Midbrain (tissue), 1 donor: ENCODE data around the gene SPNS1.
"Not testable (repeated sequence)": the region's sequence is repeated elsewhere in the genome, so short reads cannot be mapped to it uniquely, and the experiment has no call there.

Source experiments
- DNase-seq: peaks from one replicate; lab custom pipeline; 2025; lab: John Stamatoyannopoulos, UW

Gene SPNS1

DNA sequence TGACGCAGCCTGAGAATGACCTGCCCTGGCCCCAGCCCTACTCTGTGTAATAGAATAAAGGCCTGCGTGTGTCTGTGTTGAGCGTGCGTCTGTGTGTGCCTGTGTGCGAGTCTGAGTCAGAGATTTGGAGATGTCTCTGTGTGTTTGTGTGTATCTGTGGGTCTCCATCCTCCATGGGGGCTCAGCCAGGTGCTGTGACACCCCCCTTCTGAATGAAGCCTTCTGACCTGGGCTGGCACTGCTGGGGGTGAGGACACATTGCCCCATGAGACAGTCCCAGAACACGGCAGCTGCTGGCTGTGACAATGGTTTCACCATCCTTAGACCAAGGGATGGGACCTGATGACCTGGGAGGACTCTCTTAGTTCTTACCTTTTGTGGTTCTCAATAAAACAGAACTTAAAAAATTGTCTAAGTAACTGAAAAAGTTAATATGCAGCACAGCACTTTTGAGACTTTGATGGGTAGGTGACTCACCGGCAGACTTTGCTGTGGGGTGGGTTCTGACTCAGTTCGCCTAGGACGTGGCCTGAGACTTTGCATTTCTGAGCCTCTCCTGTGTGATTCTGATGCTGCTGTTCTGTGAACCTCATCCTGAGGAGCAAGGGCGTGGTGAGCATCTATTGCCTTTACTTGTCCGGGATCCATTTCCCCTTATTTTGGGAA is 15.9 kb downstream of the SPNS1 start:
- no peak for DNase-seq

DNA sequence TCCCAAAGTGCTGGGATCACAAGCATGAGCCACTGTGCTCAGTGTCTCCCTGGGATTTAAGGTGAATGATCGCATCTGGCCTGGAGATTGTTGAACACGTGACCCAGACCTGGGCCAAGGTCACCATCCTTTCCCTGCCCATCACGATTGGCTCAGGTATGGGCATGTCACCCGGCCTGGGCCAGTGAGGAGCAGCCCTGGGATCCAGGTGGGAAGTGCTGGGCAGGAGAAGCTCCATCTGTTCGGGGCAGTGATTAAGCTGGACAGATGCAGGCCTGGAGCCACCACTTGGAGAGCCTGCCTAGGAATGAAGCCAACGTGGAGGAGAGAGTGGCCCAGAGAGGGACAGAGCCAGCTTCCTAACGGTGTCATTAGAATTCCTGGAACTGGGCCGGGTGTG is 17.1 kb downstream of the SPNS1 start:
- no peak for DNase-seq

DNA sequence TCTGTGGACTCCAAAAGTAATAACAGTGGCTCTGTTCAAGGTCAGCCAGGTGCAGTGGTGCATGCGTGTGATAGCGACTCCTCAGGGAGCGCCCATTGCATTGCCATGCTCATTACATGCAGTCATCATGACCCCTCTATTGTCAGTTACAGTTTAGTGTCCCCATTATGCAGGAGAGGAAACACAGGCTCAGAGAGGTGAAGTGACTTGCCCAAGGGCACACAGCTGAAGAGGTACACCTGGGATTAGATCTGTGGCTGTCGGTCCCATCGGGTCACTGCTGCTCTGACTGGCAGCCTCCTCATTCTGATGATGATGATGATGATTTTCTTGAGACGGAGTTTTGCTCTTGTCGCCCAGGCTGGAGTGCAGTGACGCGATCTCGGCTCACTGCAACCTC is 17.9 kb downstream of the SPNS1 start:
- DNase-seq: no peak

DNA sequence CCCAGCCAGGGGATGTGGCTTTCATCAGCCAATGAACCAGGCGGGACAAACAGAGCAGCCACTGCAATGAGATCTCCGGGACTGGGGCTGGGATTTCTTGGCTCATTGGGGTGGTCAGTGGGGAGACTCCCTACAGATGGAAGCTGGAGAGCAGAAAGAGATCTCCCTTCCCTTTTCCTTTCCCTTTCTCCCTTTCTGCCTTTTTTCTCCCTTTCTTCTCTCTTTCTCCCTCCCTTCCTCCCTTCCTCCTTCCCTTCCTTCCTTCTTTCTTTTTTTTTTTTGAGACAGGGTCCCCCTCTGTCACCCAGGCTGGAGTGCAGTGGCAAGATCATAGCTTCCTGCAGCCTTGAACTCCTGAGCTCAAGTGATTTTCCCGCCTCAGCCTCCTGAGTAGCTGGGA is 24.3 kb downstream of the SPNS1 start:
- DNase-seq: no peak

DNA sequence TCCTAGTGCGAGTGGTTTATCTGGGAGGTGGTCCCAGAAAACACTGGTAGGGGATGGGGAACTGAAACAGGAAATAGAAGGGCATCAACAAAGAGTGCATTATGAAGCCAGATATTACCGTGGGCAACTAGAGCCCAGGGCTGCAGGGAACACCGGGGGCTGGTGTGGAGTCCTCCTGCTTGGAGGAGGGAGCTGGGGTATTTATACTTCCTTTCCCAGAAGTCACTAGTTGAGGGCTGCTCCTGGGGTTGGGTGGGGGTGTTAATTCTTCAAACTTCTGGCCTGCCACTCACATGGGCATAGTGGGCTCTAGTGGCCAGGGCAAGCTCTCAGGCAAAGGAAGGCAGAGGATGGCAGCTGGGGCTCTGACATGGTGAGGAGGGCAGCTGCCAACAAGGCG is 25.0 kb downstream of the SPNS1 start:
- DNase-seq: no peak

DNA sequence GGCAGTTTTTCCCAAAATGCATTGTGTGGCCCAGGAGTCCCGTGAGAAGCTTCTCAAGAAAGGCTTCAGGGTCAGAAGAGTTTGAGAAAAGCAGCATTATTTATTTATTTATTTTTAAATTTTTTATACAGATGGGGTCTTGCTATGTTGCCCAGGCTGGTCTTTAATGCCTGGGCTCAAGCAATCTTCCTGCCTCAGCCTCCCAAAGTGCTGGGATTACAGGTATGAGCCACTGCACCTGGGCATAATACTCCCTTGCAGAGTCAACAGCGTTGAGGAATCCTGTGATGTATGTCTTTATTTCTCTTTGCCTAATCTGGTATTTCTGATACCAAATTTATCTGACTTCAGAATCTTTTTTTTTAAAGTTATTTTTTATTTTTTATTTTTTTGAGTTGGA is 25.4 kb downstream of the SPNS1 start:
- no peak for DNase-seq

DNA sequence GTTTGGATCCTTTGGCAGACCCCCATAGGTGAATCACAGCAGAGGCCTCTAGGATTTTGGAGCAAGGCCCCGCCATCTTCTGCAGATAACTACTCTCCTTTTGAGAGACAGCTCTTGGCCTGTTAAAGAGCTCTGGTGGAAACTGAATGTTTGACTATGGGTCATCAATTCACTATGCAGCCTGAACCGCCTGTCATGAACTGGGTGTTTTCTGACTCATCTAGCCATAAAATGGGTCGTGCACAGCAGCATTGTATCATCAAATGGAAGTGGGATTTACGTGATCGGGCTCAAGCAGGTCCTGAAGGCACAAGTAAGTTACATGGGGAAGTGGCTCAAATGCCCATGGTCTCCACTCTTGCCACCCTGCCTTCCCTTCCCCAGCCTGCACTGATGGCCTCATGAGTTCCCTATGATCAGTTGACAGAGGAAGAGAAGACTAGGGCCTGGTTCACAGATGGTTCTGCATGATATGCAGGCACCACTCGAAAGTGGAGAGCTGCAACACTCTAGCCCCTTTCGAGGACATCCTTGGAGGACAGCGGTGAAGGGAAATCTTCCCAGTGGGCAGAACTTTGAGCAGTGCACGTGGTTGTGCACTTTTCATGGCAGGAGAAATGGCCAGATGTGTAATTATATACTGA is 30.0 kb downstream of the SPNS1 start:
- not testable (repeated sequence) for DNase-seq

DNA sequence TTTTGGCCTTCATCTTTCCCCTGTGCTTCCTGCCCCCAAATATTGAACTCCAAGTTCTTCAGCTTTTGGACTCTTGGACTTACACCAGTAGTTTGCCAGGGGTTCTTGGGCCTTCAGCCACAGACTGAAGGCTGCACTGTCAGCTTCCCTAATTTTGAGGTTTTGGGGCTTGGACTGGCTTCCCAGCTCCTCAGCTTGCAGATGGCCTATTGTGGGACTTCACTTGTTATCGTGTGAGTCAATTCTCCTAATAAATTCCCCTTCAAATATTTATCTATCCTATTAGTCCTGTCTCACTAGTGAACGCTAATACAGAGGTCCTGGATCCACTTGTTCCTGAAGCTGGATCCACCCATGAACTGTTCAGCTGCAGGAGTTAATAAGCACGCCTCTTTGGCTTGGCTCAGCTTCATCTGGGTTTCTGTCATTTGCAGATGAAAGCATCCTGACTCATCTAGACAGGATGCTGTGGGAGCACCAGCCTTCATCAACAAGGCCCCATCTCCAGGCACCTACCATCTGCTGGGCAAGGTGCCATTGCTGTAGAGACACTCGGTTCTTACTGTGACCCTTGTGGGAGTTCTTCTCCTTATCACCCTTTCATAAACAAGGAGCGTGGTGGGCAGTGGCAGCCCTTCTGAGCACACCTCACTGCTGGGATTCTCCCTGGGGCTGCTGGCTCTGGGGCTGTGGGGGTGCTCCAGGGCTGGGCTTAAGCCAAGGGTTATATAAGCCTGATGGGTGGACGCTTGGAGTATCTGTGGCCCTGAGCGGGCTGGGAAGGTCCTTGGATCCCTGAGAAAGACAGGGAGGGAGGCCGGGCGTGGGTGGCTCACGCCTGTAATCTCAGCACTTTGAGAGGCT is 33.4 kb downstream of the SPNS1 start:
- DNase-seq: no peak

DNA sequence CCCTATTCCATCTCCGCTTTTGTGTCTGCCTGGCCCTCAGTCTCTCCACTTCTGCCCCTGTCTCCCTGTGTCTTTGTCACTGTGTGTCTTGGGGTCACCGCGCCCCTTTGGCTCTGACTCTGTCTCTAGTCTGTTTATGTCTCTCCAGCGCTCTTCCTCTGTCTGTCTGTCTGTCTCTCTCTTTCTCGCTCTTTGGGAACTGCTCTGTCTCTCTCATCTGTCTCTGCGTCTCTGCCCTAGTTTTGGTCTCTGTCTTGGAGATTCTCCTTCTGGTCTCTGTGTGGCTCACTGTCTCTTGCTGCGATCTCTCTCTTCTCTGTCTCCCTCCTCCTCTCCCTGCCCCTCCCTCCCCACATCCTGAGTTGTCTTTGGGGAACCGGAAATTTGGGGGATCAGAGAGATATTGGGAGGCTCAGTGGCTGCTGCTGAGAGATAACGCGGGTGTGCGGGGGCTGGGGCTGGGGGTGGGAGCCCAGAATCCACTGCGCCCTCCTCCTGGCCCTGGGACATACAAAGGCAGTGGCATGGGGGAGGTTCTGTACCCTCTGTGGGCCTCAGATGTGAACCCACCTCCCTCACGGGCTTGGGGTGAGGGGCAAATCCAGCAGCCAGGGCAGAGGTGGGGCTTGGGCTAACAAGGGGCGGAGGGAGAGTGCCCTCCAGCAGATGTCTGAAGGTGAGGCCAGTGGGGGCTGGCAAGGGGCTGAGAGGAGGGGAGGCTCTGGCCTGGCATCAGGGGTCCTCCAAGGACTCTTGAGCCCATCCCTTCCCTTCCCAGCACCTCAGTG is 34.7 kb downstream of the SPNS1 start:
- no peak for DNase-seq

DNA sequence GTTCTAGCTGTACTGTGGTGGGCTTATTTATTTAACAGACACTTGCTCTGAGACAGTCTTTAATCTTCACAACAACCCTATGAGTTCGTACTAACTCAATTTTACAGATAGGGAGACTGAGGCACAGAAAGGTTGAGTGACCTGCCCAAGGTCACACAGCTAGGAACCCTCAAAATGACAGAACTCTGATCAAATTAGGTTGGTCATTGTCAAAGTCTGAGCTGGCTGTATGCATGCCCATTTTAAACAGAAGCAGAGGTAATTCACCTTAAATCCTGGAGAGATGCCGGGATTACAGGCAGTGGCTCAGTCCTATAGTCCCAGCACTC is 35.2 kb downstream of the SPNS1 start:
- DNase-seq: no peak

DNA sequence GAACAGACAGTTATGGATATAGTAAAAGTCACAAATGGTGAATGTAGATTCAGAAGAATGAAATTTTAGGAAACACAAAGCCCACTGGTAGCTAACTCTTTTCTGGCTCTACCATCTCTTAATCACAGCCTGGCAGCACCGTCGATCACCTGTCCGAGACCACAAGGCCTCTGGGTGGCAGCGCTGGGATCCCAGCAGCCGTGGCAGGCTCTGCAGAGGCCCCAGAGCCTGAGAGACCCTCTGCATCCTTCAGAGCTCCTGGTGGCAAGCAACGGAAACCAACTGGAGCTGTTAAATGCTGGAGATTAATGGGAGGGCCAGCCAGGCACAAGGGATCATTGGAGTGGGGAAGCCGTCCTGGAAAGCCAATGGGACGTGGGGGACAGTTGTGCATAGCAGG is 36.5 kb downstream of the SPNS1 start:
- no peak for DNase-seq

DNA sequence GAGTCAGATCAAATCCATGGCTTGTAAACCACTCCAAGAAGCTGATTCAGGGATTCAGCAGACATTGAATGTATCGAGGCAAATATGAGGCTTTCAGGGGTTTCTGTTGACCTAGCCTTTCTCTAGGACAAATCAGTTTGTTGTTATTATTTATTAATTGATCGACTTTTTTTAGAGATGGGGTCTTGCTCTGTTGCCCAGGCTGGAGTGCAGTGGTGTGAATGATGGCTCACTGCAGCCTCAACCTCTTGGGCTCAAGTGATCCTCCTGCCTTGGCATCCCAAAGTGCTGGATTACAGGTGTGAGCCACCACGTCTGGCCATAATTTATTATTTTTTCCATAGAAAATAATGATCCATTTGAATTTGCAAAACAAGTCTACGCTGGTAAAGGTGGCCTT is 37.3 kb downstream of the SPNS1 start:
- DNase-seq: no peak

DNA sequence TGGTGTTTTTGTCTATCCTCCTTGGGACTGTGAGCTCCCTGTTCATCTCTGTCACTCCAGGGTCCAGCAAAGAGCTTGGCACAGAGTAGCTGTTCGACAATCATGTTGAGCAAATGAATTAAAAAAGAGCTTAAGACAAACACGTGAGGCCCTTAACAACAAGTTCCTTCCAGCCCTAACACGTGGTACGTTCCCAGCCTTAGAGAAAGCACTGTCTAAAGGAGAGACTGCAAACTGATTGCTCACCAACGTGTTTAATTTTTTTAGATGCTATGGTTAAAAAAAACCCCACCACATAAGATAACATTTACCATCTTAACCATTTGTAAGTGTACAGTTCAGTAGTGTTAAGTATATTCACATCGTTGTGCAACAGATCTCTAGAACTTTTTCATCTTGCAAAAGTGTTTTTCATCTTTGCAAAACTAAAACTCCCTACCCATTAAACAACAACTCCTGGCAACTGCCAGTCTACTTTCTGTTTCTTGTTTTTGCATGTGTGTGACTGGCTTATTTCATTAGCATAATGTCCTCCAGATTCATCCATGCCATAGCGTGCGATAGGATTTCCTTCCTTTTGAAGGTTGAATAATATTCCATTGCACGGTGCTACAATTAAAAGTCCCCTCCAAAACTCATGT is 38.5 kb downstream of the SPNS1 start:
- DNase-seq: no peak

DNA sequence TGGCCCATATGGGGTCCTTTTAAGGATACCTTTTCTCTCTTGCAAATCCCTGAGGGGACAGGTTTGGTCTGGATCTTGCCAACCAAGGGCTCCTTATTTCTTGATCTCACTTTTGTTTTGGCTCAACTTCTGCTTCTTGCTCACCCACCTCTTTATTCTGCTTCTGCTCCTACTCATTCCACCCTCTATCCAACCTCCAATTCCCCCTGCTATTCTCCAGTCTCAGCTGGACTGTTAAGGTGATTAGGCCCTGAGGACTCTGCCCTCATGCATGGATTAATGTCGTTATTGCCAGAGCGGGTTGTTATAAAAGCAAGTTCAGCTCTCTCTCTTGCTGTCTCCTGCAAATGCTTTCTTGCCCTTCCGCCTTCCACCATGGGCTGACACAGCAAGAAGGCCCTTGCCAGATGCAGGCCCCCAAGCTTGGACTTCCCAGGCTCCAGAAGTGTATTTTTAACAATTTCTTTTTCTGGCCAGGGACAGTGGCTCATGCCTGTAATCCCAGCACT is 40.0 kb downstream of the SPNS1 start:
- DNase-seq: no peak

DNA sequence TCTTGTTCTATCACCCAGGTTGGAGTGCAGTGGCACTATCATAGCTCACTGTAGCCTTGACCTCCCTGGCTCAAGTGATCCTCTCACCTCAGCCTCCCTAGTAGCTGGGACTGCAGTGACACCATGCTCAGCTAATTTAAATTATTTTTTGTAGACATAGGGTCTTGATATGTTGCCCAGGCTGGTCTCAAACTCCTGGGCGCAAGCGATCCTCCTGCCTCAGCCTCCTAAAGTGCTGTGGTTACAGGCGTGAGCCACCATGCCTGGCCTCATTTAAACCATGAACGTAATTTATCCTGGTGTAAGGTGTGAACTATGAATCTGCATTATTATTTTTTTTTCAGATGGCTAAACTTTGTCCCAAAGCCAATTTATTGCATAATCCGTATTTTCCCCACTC is 47.6 kb downstream of the SPNS1 start:
- DNase-seq: no peak

DNA sequence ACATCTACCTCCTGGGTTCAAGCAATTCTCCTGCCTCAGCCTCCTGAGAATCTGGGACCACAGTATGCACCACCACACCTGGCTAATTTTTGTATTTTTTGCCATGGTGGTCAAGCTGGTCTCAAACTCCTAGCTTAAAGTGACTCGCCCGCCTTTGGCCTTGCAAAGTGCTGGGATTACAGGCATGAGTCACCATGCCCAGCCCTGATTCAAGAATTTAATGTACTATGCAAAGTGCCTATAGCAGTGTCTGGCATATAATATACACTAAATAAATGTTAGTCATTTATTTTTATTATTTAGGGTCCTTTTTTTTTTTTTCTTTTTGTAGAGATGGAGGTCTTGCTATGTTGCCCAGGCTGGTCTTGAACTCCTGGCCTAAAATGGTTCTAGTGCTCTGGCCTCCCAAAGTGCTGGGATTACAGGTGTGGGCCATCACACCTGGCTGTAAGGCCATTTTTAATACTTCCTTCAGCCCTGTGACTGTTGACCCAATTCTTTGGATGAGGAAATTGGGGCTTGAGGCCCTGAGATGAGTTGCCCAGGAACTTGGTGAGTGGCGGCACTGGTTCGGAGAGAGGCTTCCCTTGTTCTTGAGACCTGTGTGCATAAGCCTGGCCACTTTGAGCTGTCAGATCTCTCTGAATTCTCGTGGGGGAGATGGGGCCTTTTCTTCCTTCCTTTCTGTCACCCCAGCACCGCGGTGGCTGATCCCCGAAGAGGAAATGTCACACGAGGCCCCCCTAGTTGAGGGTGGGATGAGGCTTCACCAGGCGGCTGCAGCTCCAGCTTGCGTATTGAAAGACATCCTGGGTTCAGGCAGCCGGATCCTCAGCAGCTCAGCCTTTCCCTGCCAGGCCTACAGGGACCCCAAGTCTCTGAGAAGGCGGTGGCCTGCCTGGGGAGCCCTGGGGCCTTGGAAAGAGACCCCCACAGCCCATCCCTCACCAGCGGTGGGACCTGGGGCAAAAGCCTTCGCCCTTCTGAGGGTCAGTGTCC is 49.0 kb downstream of the SPNS1 start:
- no peak for DNase-seq

DNA sequence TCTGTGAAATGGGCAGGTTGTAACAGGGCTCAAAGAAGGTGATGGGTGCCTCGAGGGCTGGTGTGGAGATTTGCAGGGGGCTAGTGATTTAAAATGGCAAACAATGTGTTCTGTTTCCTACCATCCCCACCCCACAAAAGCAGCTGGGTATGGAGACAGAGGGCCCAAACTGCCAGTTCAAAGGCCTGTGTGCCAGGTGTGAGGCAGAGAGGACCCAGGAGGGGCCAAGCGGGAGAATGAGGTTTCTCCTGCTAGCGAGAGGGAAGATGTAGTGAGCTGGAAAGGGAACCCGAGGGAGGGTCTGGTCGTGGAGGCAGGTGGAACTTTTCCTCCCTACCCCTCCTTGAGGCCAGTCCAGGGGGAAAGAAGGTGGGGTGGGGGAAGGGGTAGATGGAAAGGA is 49.7 kb downstream of the SPNS1 start:
- no peak for DNase-seq

DNA sequence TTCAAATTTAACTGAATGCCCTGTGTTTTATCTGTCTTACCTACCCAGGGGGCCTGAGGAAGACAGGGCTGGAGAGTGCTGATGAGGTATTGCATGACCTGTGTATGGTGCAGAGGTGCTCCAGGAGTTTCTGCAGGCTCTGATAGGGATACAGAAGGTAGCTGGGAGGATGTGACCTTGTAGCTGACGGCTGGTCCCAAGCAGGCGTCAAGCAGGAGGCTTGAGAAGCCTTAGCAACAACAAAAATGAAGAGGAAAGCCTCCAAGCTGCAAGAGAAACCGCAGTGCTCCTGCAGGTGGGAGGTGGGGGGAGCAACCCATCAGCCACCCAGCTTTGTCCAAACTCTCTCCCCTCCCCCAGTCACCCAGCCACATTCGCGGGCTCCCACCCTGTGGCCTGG is 50.6 kb downstream of the SPNS1 start:
- no peak for DNase-seq

DNA sequence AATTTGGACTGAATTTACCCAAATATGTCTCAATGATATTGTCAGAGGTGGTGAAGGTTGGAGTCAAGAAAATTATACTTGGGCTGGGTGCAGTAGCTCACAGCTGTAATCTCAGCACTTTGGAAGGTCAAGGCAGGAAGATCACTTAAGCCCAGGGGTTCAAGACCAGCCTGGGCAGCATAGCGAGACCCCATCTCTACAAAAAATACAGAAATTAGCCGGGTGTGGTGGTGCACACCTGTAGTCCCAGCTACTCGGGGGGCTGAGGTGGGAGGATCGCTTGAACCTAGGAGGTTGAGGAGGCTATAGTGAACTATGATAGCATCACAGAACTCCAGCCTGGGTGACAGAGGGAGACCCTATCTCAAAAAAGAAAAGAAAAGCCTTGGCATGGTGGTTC is 51.2 kb downstream of the SPNS1 start:
- DNase-seq: no peak

DNA sequence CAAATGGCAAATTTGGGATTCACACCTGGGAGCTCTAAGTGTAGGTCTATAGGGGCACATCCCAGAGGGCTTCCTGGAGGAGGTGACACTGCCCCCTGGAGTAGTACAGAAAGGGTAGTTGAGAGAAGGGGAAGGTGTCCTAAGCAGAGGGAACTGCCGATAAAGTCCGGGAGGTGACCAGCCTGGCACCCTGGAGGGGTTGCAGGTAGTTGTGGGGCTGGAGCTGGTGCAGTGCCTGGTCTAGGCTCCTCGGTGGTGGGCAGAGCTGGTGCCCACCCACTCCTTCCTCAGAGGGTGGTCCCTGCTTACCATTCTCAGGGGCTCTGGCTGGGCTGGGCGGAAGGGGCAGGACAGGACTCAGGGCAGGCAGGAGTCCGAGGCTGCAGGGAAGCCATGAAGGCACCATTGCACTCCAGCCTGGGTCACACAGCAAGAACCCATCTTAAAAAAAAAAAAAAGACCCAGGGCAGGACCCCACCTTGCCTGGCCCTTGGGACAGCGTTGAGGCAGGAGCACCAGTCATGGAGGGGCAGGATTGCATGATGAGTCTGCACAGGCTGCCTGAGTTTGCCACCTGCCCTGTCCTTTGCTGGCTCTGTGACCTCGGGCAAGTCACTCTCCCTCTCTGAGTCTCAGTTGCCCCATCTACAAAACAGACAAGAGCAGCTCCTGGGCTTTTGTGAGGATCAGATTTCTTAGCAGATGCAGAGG is 54.0 kb downstream of the SPNS1 start:
- no peak for DNase-seq
